CD4-positive, alpha-beta T cell (primary cell): ENCODE measurements around the gene KMT5B. TPM values are rescaled to one million over a fixed set of nuclear protein-coding genes. Genes with fewer than 3 reads are reported as not detected.

ENCODE experiments used
- ATAC-seq: fragments of 200-7000 bp; cut with Tn5 transposase; one replicate; pipeline ENCODE4 v1.10.0; 2022; ENCODE audit warnings: mild to moderate bottlenecking; ENCODE audit not compliant: poor library complexity
- CTCF ChIA-PET: fragments of 350-600 bp; sonication (Branson Sonifier 250); formaldehyde crosslinking; loops from one replicate; lab custom pipeline; 2021; ENCODE audit warnings: antibody characterized with exemption, inconsistent platforms; lab: Charles Lee
- POLR2A ChIA-PET: fragments of 350-600 bp; sonication (Branson Sonifier 250); formaldehyde crosslinking; loops from one replicate; lab custom pipeline; 2021; ENCODE audit warnings: antibody characterized with exemption, inconsistent platforms; lab: Charles Lee
- DNase-seq, 14 experiments: peaks; one replicate each; pipeline ENCODE4 v3.0.0-alpha.2; 2013 to 2020; ENCODE audit warnings: mixed read lengths in 2 of 14
- H3K27ac ChIP-seq, 2 donors: one replicate each; pipeline versions ENCODE4 v1.5.1 to v1.7.0; 2013; ENCODE audit warnings: low read length in 2 of 2, low read depth in 1 of 2, mild to moderate bottlenecking in 1 of 2
- H3K27me3 ChIP-seq, 2 experiments: 1 replicate in 1 of 2; 2 replicates in 1 of 2; pipeline versions ENCODE4 v1.6.1 to v1.7.0; 2013; ENCODE audit warnings: low read length in 2 of 2, control low read depth in 1 of 2, mild to moderate bottlenecking in 1 of 2, moderate library complexity in 1 of 2; ENCODE audit not compliant: insufficient read depth in 2 of 2, control insufficient read depth in 1 of 2
- H3K36me3 ChIP-seq: one replicate; pipeline ENCODE4 v1.6.1; 2013; ENCODE audit warnings: low read length, control low read depth; ENCODE audit not compliant: insufficient read depth
- H3K4me1 ChIP-seq: one replicate; pipeline ENCODE4 v1.6.1; 2013; ENCODE audit warnings: low read length, control low read depth; ENCODE audit not compliant: insufficient read depth
- H3K4me3 ChIP-seq: one replicate; pipeline ENCODE4 v1.5.1; 2013; ENCODE audit warnings: mild to moderate bottlenecking, low read length, moderate library complexity
- H3K9me3 ChIP-seq, 2 experiments: 1 replicate in 1 of 2; 2 replicates in 1 of 2; pipeline versions ENCODE4 v1.6.1 to v1.7.0; 2013; ENCODE audit warnings: low read length in 2 of 2, mild to moderate bottlenecking in 2 of 2, control low read depth in 1 of 2, moderate library complexity in 1 of 2; ENCODE audit not compliant: control insufficient read depth in 1 of 2, insufficient read depth in 1 of 2
- H3K27ac Mint-ChIP-seq: one replicate; pipeline ENCODE4 v1.8.0; 2020; ENCODE audit warnings: mixed read lengths
- H3K27me3 Mint-ChIP-seq: one replicate; pipeline ENCODE4 v1.8.0; 2021; ENCODE audit warnings: mixed read lengths
- H3K36me3 Mint-ChIP-seq: one replicate; pipeline ENCODE4 v1.8.0; 2021; ENCODE audit warnings: low read depth, mixed read lengths
- H3K4me1 Mint-ChIP-seq: one replicate; pipeline ENCODE4 v1.8.0; 2021; ENCODE audit warnings: low read depth, mixed read lengths
- H3K4me3 Mint-ChIP-seq: one replicate; pipeline ENCODE4 v1.8.0; 2020; ENCODE audit warnings: mild to moderate bottlenecking, mixed read lengths
- H3K9me3 Mint-ChIP-seq: one replicate; pipeline ENCODE4 v1.8.0; 2020; ENCODE audit warnings: mixed read lengths
- intact Hi-C, 2 experiments: fragments of 100-400 bp; cut with DNase I in 1 of 2; cut with micrococcal nuclease in 1 of 2; formaldehyde crosslinking; loops; one replicate each; pipeline versions ENCODE4 v1.15.1 to v1.9.0; 2023 to 2025; cut with DNase I, micrococcal nuclease
- total RNA-seq, 174 experiments: library from RNA in 2 of 174; stranded (reverse) in 2 of 174; gene quantifications; one replicate each; pipeline ENCODE4 v1.2.3 and lab custom pipeline; 2021 to 2026
- TF ChIP-seq, protein P1 (sequence below): fragments of 200-600 bp; IDR thresholded peaks from one replicate; pipeline ENCODE4 v1.8.0; 2022; ENCODE audit warnings: antibody characterized with exemption, mild to moderate bottlenecking

The KMT5B gene
- total RNA-seq, 2 experiments from 2014 or later, result 22.5 to 23.3 TPM

DNA sequence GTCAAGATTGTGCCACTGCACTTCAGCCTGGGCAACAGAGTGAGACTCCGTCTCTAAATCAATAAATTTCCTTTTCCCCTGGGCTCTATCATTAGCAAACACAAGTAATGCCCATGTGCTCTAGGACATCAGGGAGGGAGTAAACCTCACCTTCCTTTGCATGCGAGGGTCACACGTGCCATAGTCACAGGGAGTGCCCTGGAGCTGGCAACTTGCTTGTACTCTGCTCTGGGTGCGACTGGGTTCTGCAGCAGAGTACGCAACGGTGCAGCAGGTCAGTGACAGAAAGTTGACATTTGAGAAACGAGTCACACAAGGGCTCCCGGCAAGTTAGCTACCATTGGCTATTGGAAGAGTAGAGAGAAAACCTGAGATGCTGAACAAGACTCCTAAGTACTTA, 59.4 kb downstream of the KMT5B start:
- Mint-ChIP-seq H3K36me3 (peaks cover 15% of the 10 kb centered on the region), H3K27me3 (no peaks in the 10 kb centered on the region), H3K9me3 (no peaks in the 10 kb centered on the region), H3K27ac (no peak overlapping the region), H3K4me1 (peaks cover 5% of the 10 kb centered on the region), H3K4me3 (no peak overlapping the region)
- ChIA-PET POLR2A (no interaction called here), CTCF (no interaction called here)
- H3K27ac ChIP-seq, result no peak overlapping the region
- no peak overlapping the region for H3K4me3 ChIP-seq
- TF ChIP-seq, protein P1, sequence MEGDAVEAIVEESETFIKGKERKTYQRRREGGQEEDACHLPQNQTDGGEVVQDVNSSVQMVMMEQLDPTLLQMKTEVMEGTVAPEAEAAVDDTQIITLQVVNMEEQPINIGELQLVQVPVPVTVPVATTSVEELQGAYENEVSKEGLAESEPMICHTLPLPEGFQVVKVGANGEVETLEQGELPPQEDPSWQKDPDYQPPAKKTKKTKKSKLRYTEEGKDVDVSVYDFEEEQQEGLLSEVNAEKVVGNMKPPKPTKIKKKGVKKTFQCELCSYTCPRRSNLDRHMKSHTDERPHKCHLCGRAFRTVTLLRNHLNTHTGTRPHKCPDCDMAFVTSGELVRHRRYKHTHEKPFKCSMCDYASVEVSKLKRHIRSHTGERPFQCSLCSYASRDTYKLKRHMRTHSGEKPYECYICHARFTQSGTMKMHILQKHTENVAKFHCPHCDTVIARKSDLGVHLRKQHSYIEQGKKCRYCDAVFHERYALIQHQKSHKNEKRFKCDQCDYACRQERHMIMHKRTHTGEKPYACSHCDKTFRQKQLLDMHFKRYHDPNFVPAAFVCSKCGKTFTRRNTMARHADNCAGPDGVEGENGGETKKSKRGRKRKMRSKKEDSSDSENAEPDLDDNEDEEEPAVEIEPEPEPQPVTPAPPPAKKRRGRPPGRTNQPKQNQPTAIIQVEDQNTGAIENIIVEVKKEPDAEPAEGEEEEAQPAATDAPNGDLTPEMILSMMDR, result no peak
- intact Hi-C loops, result no loop called here
- H3K9me3 ChIP-seq, result no peaks in the 10 kb centered on the region
- DNase-seq (no peak), ATAC-seq (no peak)
- no peaks in the 10 kb centered on the region for H3K27me3 ChIP-seq
- no peaks in the 10 kb centered on the region for H3K4me1 ChIP-seq
- H3K36me3 ChIP-seq, result peaks cover 7% of the 10 kb centered on the region

DNA sequence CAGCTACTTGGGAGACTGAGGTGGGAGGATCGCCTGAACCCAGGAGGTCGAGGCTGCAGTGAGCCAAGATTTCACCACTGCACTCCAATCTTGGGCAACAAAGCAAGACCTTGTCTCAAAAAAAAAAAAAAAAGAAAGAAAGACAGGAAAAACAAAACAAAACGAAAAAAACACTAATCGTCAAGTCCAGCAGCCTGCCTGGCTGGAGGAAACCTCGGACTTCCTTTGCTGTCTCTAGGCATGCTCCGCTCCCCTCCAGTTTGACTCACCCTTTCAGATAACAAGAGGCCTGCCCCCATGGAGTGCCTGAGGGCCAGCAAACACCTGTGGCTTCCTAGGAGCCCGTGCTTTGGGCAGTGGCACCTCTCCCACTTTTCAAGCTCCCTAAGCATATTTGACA, 63.1 kb downstream of the KMT5B start:
- TF ChIP-seq, protein P1, result no peak
- intact Hi-C loops, result no loop called here
- DNase-seq, result no peak
- POLR2A ChIA-PET, result no interaction called here
- no peaks in the 10 kb centered on the region for H3K4me1 ChIP-seq
- no peak overlapping the region for H3K4me3 ChIP-seq
- CTCF ChIA-PET, result interaction anchor here (0.7 kb wide), 1 partner anchor 110 kb away, joined by 3 read pairs; no protein-coding TSS in a partner anchor
- H3K36me3 ChIP-seq, result no peaks in the 10 kb centered on the region
- no peak overlapping the region for H3K27ac ChIP-seq
- H3K27ac Mint-ChIP-seq, result no peak overlapping the region
- peaks cover 5% of the 10 kb centered on the region for H3K4me1 Mint-ChIP-seq
- no peaks in the 10 kb centered on the region for H3K27me3 Mint-ChIP-seq
- no peak overlapping the region for H3K4me3 Mint-ChIP-seq
- H3K9me3 Mint-ChIP-seq, result no peaks in the 10 kb centered on the region
- H3K9me3 ChIP-seq, result no peaks in the 10 kb centered on the region
- H3K36me3 Mint-ChIP-seq, result no peaks in the 10 kb centered on the region
- ATAC-seq, result no peak
- H3K27me3 ChIP-seq, result no peaks in the 10 kb centered on the region

DNA sequence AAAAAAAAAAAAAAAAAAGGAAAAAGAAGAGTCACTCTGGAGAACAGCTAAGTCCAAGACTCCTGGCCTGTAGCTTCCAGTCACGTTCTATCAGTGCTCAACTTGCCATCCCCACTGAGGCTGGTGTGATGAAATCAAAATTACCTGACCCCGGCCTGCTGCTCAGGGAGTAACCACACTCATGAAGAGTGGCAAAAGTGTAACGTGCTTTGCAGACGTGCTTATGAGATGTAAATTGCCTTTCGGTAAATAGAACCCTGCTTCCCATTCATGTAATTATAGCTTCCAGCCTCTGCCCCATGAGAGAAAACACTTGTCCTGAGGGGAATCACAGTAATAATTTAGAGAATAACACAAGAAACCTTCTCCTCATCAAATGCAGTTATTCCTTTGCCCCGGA, 63.7 kb downstream of the KMT5B start:
- no peak overlapping the region for H3K27ac Mint-ChIP-seq

More for the DNA sequence above, 63.7 kb downstream of the KMT5B start:
- Histone ChIP-seq H3K27me3 (no peaks in the 10 kb centered on the region), H3K4me3 (no peak overlapping the region), H3K27ac (no peak overlapping the region), H3K4me1 (no peaks in the 10 kb centered on the region), H3K9me3 (no peaks in the 10 kb centered on the region), H3K36me3 (no peaks in the 10 kb centered on the region)
- Mint-ChIP-seq H3K4me1 (peaks cover 5% of the 10 kb centered on the region), H3K36me3 (no peaks in the 10 kb centered on the region), H3K27me3 (no peaks in the 10 kb centered on the region), H3K4me3 (no peak overlapping the region), H3K9me3 (no peaks in the 10 kb centered on the region)
- intact Hi-C loops, result no loop called here
- ATAC-seq (no peak), DNase-seq (no peak)
- TF ChIP-seq, protein P1, result no peak
- ChIA-PET POLR2A (no interaction called here), CTCF (interaction anchor here (0.7 kb wide), 1 partner anchor 109 kb away, joined by 3 read pairs; no protein-coding TSS in a partner anchor)
